Uterus (tissue), 4 donors: Measurements from ENCODE around the gene PCLO. TPM values are rescaled to one million over a fixed set of nuclear protein-coding genes. Genes with fewer than 3 reads are reported as not detected.

Experiments used
- DNase-seq, 2 donors: peaks; one replicate each; pipeline ENCODE4 v3.0.0-alpha.2; 2019 to 2020
- H3K27ac ChIP-seq, 2 donors: fragments of 200-600 bp; sonication (generic); 1 replicate in 1 of 2; 2 replicates in 1 of 2; pipeline ENCODE4 v1.5.1; 2016 to 2018
- H3K27me3 ChIP-seq, 2 donors: fragments of 200-600 bp; sonication (generic); one replicate each; pipeline ENCODE4 v1.5.1; 2018 to 2019; ENCODE audit warnings: control low read depth in 1 of 2
- H3K36me3 ChIP-seq, 2 donors: fragments of 200-600 bp; sonication (generic); one replicate each; pipeline ENCODE4 v1.5.1; 2019; ENCODE audit warnings: control low read depth in 1 of 2
- H3K4me1 ChIP-seq, 2 donors: fragments of 200-600 bp; sonication (generic); one replicate each; pipeline ENCODE4 v1.5.1; 2018 to 2019; ENCODE audit warnings: control low read depth in 1 of 2
- H3K4me3 ChIP-seq, 2 donors: fragments of 200-600 bp; sonication (generic); 1 replicate in 1 of 2; 2 replicates in 1 of 2; pipeline ENCODE4 v1.5.1; 2018 to 2019; ENCODE audit warnings: mild to moderate bottlenecking in 1 of 2
- H3K9me3 ChIP-seq, 2 donors: fragments of 200-600 bp; sonication (generic); one replicate each; pipeline ENCODE4 v1.5.1; 2019; ENCODE audit warnings: control low read depth in 1 of 2
- POLR2A ChIP-seq, 2 donors: fragments of 450-650 bp; IDR thresholded peaks; one replicate each; pipeline ENCODE4 v1.6.1; 2016; ENCODE audit warnings: antibody characterized with exemption in 2 of 2, mild to moderate bottlenecking in 1 of 2, moderate library complexity in 1 of 2
- intact Hi-C: fragments of 100-400 bp; cut with DNase I; formaldehyde crosslinking; loops from one replicate; pipeline ENCODE4 v1.15.1; 2023; ENCODE audit warnings: low total_unique reads
- total RNA-seq, 4 donors: library from RNA; depleted of rRNA in 3 of 4; stranded (reverse); fragments of >200 nt in 3 of 4; gene quantifications; one replicate each; pipeline versions ENCODE4 v1.1.0 to v1.2.4, GENCODE V29; 2014 to 2023
- TF ChIP-seq, protein P1 (sequence below), 4 experiments: fragments of 200-600 bp in 2 of 4; fragments of 450-650 bp in 2 of 4; sonication (generic) in 2 of 4; IDR thresholded peaks; one replicate each; pipeline ENCODE4 v1.5.1; 2016 to 2019; ENCODE audit warnings: antibody characterized with exemption in 4 of 4, mild to moderate bottlenecking in 2 of 4, moderate library complexity in 1 of 4
- donor health status: DM: yes; HTN: yes; CAD: no.

Gene PCLO
- total RNA-seq, 4 donors from 2014 or later: 0.26 to 4.4 (median 1.4) TPM

- H3K4me3 ChIP-seq: no peak overlapping the region
- no peak for TF ChIP-seq POLR2A (IDR thresholded peaks at IDR 0.05)
- TF ChIP-seq, protein P1, sequence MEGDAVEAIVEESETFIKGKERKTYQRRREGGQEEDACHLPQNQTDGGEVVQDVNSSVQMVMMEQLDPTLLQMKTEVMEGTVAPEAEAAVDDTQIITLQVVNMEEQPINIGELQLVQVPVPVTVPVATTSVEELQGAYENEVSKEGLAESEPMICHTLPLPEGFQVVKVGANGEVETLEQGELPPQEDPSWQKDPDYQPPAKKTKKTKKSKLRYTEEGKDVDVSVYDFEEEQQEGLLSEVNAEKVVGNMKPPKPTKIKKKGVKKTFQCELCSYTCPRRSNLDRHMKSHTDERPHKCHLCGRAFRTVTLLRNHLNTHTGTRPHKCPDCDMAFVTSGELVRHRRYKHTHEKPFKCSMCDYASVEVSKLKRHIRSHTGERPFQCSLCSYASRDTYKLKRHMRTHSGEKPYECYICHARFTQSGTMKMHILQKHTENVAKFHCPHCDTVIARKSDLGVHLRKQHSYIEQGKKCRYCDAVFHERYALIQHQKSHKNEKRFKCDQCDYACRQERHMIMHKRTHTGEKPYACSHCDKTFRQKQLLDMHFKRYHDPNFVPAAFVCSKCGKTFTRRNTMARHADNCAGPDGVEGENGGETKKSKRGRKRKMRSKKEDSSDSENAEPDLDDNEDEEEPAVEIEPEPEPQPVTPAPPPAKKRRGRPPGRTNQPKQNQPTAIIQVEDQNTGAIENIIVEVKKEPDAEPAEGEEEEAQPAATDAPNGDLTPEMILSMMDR (IDR thresholded peaks at IDR 0.05): no peak
- no peak for DNase-seq
- H3K27ac ChIP-seq: no peak overlapping the region
- no peaks in the 10 kb centered on the region for H3K4me1 ChIP-seq
- no peaks in the 10 kb centered on the region for H3K9me3 ChIP-seq
- H3K36me3 ChIP-seq: no peaks in the 10 kb centered on the region
- H3K27me3 ChIP-seq: no peaks in the 10 kb centered on the region
- intact Hi-C loops: no loop called here
Observed at GRCh38 chr7:82950436-82950835, 212.2 kb downstream of the PCLO start.

GRCh38 chr7:82945480-82945879, 217.2 kb downstream of the PCLO start:
- Histone ChIP-seq H3K27me3 (no peaks in the 10 kb centered on the region), H3K9me3 (no peaks in the 10 kb centered on the region), H3K36me3 (no peaks in the 10 kb centered on the region), H3K27ac (no peak overlapping the region), H3K4me1 (no peaks in the 10 kb centered on the region), H3K4me3 (no peak overlapping the region)
- no peak for TF ChIP-seq POLR2A (IDR thresholded peaks at IDR 0.05)
- TF ChIP-seq, protein P1 (IDR thresholded peaks at IDR 0.05): no peak
- intact Hi-C loops: no loop called here
- DNase-seq: no peak

GRCh38 chr7:82945056-82945455, 217.6 kb downstream of the PCLO start:
- H3K9me3 ChIP-seq: no peaks in the 10 kb centered on the region
- no peaks in the 10 kb centered on the region for H3K27me3 ChIP-seq
- no peak overlapping the region for H3K4me3 ChIP-seq
- H3K27ac ChIP-seq: no peak overlapping the region
- no peaks in the 10 kb centered on the region for H3K36me3 ChIP-seq
- intact Hi-C loops: no loop called here
- TF ChIP-seq POLR2A (IDR thresholded peaks at IDR 0.05): no peak
- TF ChIP-seq, protein P1 (IDR thresholded peaks at IDR 0.05): no peak
- H3K4me1 ChIP-seq: no peaks in the 10 kb centered on the region
- DNase-seq: no peak

- no peak for DNase-seq
- Histone ChIP-seq H3K36me3 (no peaks in the 10 kb centered on the region), H3K27ac (no peak overlapping the region), H3K4me3 (no peak overlapping the region), H3K27me3 (no peaks in the 10 kb centered on the region), H3K9me3 (no peaks in the 10 kb centered on the region), H3K4me1 (no peaks in the 10 kb centered on the region)
- intact Hi-C loops: no loop called here
- TF ChIP-seq POLR2A (IDR thresholded peaks at IDR 0.05): no peak
- TF ChIP-seq, protein P1 (IDR thresholded peaks at IDR 0.05): no peak
Observed at GRCh38 chr7:82932516-82932915, 230.2 kb downstream of the PCLO start.

DNA sequence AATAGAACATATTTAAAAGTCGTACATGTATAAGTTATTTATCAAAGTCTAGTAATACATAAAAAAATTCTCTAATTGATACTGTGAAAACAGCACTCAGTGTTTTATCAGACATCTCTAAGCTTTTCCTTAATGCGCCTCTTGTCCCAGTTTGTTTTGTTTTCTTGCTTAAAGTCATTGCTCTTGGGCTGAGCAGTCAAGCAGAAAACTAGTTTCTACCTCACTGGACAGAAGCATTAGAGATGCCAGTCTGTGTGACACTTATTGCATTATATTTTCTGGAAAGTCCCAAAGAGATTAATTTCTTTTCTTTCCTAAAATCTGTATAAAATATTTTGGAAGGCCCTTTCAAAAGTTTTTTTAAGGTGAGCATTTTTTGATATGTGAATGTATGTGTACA, 236.2 kb downstream of the PCLO start:
- TF ChIP-seq, protein P1 (IDR thresholded peaks at IDR 0.05): no peak
- no peak for TF ChIP-seq POLR2A (IDR thresholded peaks at IDR 0.05)
- no peaks in the 10 kb centered on the region for H3K9me3 ChIP-seq
- no peaks in the 10 kb centered on the region for H3K27me3 ChIP-seq
- H3K4me1 ChIP-seq: no peaks in the 10 kb centered on the region
- no peak overlapping the region for H3K27ac ChIP-seq
- H3K36me3 ChIP-seq: no peaks in the 10 kb centered on the region
- DNase-seq: no peak
- no peak overlapping the region for H3K4me3 ChIP-seq
- intact Hi-C loops: no loop called here
